CD14-positive monocyte (primary cell): Measurements from ENCODE around the gene GTF2A1L. TPM values are rescaled to one million over a fixed set of nuclear protein-coding genes. Genes with fewer than 3 reads are reported as not detected.

Experiments
- DNase-seq, 3 donors: peaks; one replicate each; pipeline ENCODE4 v3.0.0-alpha.2; 2011 to 2022
- H2AFZ ChIP-seq: 2 replicates; pipeline ENCODE4 v1.6.0; 2012; ENCODE audit warnings: mild to moderate bottlenecking, low read depth, low read length, inconsistent platforms; ENCODE audit not compliant: insufficient read depth, poor library complexity, severe bottlenecking
- H3K27ac ChIP-seq, 2 donors: 1 replicate in 1 of 2; 2 replicates in 1 of 2; pipeline ENCODE4 v1.5.1; 2012 to 2013; ENCODE audit warnings: low read length in 2 of 2, control low read depth in 1 of 2, inconsistent platforms in 1 of 2, low read depth in 1 of 2, mild to moderate bottlenecking in 1 of 2
- H3K27me3 ChIP-seq, 2 donors: one replicate each; pipeline versions ENCODE4 v1.6.0 to v1.6.1; 2011 to 2013; ENCODE audit warnings: low read length in 2 of 2; ENCODE audit not compliant: control insufficient read depth in 2 of 2, insufficient read depth in 2 of 2
- H3K36me3 ChIP-seq, 2 donors: replicated peaks in 1 of 2; 1 replicate in 1 of 2; 2 replicates in 1 of 2; pipeline versions ENCODE4 v1.5.1 to v1.6.1; 2012 to 2013; ENCODE audit warnings: low read length in 2 of 2, control low read depth in 1 of 2, inconsistent platforms in 1 of 2, mild to moderate bottlenecking in 1 of 2; ENCODE audit not compliant: insufficient read depth in 2 of 2, control insufficient read depth in 1 of 2
- H3K4me1 ChIP-seq, 2 donors: 1 replicate in 1 of 2; 2 replicates in 1 of 2; pipeline versions ENCODE4 v1.5.1 to v1.6.1; 2012 to 2013; ENCODE audit warnings: low read length in 2 of 2, control low read depth in 1 of 2, inconsistent platforms in 1 of 2, mild to moderate bottlenecking in 1 of 2, moderate library complexity in 1 of 2; ENCODE audit not compliant: insufficient read depth in 2 of 2, control insufficient read depth in 1 of 2
- H3K4me2 ChIP-seq: replicated peaks from 2 replicates; pipeline ENCODE3; 2012; ENCODE audit warnings: low read length, moderate library complexity, mild to moderate bottlenecking; ENCODE audit not compliant: poor library complexity, severe bottlenecking; ENCODE audit errors: extremely low read depth
- H3K4me3 ChIP-seq, 3 experiments: fragments of 200-600 bp in 1 of 3; sonication (generic) in 1 of 3; replicated peaks in 1 of 3; 1 replicate in 2 of 3; 2 replicates in 1 of 3; pipeline ENCODE4 v1.5.1; 2011 to 2013; ENCODE audit warnings: low read length in 3 of 3, mild to moderate bottlenecking in 3 of 3, control low read depth in 2 of 3, low read depth in 2 of 3, inconsistent platforms in 1 of 3, moderate library complexity in 1 of 3
- H3K79me2 ChIP-seq: 2 replicates; pipeline ENCODE4 v1.6.0; 2012; ENCODE audit warnings: mild to moderate bottlenecking, control low read depth, inconsistent platforms, low read length, moderate library complexity; ENCODE audit not compliant: insufficient read depth
- H3K9ac ChIP-seq: 2 replicates; pipeline ENCODE4 v1.6.0; 2017; ENCODE audit warnings: low read length, mild to moderate bottlenecking; ENCODE audit not compliant: insufficient read depth, poor library complexity, severe bottlenecking
- H3K9me3 ChIP-seq, 2 donors: replicated peaks in 1 of 2; 1 replicate in 1 of 2; 2 replicates in 1 of 2; pipeline versions ENCODE4 v1.5.1 to v1.6.1; 2012 to 2013; ENCODE audit warnings: low read length in 2 of 2, control low read depth in 1 of 2; ENCODE audit not compliant: control insufficient read depth in 1 of 2, insufficient read depth in 1 of 2
- H4K20me1 ChIP-seq: 2 replicates; pipeline ENCODE4 v1.6.0; 2012; ENCODE audit warnings: mild to moderate bottlenecking, low read length, control low read depth, moderate library complexity; ENCODE audit not compliant: insufficient read depth
- H3K27ac Mint-ChIP-seq, 7 donors: one replicate each; pipeline ENCODE4 v1.8.0; 2020; ENCODE audit warnings: mild to moderate bottlenecking in 7 of 7, mixed read lengths in 7 of 7, moderate library complexity in 6 of 7, inconsistent platforms in 2 of 7
- H3K27me3 Mint-ChIP-seq, 3 donors: one replicate each; pipeline ENCODE4 v1.8.0; 2021 to 2022; ENCODE audit warnings: low read depth in 3 of 3, mild to moderate bottlenecking in 3 of 3, mixed read lengths in 3 of 3, moderate library complexity in 3 of 3, inconsistent platforms in 1 of 3
- H3K36me3 Mint-ChIP-seq, 2 donors: one replicate each; pipeline ENCODE4 v1.8.0; 2020; ENCODE audit warnings: mixed read lengths in 2 of 2, inconsistent platforms in 1 of 2, mild to moderate bottlenecking in 1 of 2
- H3K4me1 Mint-ChIP-seq: one replicate; pipeline ENCODE4 v1.8.0; 2020; ENCODE audit warnings: mild to moderate bottlenecking, mixed read lengths
- H3K4me3 Mint-ChIP-seq, 2 donors: one replicate each; pipeline ENCODE4 v1.8.0; 2020; ENCODE audit warnings: mild to moderate bottlenecking in 2 of 2, mixed read lengths in 2 of 2, moderate library complexity in 1 of 2
- H3K9me3 Mint-ChIP-seq, 7 donors: one replicate each; pipeline ENCODE4 v1.8.0; 2020 to 2022; ENCODE audit warnings: mixed read lengths in 7 of 7, mild to moderate bottlenecking in 6 of 7, moderate library complexity in 6 of 7, inconsistent platforms in 2 of 7
- WGBS: methylation state at CpG from one replicate; pipeline ENCODE4 v1.1.5; 2013; ENCODE audit warnings: missing lambda C conversion rate; ENCODE audit not compliant: insufficient coverage; 5-methylcytosine and 5-hydroxymethylcytosine counted together
- intact Hi-C, 2 donors: fragments of 100-400 bp; cut with micrococcal nuclease; formaldehyde crosslinking; loops; one replicate each; pipeline versions ENCODE4 v1.15.0 to v1.15.1; 2023
- polyA plus RNA-seq, 3 donors: library from polyadenylated mRNA; depleted of rRNA in 1 of 3; unstranded in 2 of 3; stranded (reverse) in 1 of 3; fragments of 300-500 nt in 2 of 3; fragments of >200 nt in 1 of 3; fragmentation: Illumina TruSeq in 2 of 3; gene quantifications; 1 replicate in 2 of 3; 2 replicates in 1 of 3; pipeline ENCODE4 v1.2.3, GENCODE V29; 2012 to 2021
- small RNA-seq: library from RNA; depleted of rRNA; stranded (forward); fragments of <200 nt; gene quantifications from one replicate; pipeline ENCODE3, GENCODE V24; 2012; ENCODE audit warnings: low read depth; ENCODE audit not compliant: insufficient read length
- TF ChIP-seq, protein P1 (sequence below): fragments of 200-600 bp; IDR thresholded peaks from one replicate; pipeline ENCODE4 v1.8.0; 2022; ENCODE audit warnings: antibody characterized with exemption, mild to moderate bottlenecking

GTF2A1L gene
- polyA plus RNA-seq, 3 donors: not detected

GRCh38 chr2:48728295-48728694 lies 110.6 kb downstream of the GTF2A1L start:
- Histone ChIP-seq H3K36me3 (no peaks in the 10 kb centered on the region), H4K20me1 (no peaks in the 10 kb centered on the region), H2AFZ (no peak overlapping the region), H3K27me3 (peaks cover 0 to 3% of the 10 kb centered on the region in 2 donors), H3K79me2 (no peaks in the 10 kb centered on the region), H3K4me1 (no peaks in the 10 kb centered on the region), H3K9ac (no peak overlapping the region), H3K9me3 (no peaks in the 10 kb centered on the region), H3K4me3 (no peak overlapping the region), H3K4me2 (no peak overlapping the region), H3K27ac (no peak overlapping the region)
- H3K36me3 Mint-ChIP-seq: no peaks in the 10 kb centered on the region
- H3K9me3 Mint-ChIP-seq: peaks cover 0 to 2% (median 0%) of the 10 kb centered on the region in 7 donors
- TF ChIP-seq, protein P1, sequence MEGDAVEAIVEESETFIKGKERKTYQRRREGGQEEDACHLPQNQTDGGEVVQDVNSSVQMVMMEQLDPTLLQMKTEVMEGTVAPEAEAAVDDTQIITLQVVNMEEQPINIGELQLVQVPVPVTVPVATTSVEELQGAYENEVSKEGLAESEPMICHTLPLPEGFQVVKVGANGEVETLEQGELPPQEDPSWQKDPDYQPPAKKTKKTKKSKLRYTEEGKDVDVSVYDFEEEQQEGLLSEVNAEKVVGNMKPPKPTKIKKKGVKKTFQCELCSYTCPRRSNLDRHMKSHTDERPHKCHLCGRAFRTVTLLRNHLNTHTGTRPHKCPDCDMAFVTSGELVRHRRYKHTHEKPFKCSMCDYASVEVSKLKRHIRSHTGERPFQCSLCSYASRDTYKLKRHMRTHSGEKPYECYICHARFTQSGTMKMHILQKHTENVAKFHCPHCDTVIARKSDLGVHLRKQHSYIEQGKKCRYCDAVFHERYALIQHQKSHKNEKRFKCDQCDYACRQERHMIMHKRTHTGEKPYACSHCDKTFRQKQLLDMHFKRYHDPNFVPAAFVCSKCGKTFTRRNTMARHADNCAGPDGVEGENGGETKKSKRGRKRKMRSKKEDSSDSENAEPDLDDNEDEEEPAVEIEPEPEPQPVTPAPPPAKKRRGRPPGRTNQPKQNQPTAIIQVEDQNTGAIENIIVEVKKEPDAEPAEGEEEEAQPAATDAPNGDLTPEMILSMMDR: no peak
- H3K27me3 Mint-ChIP-seq: peaks cover 0 to 3% (median 0%) of the 10 kb centered on the region in 3 donors
- no peaks in the 10 kb centered on the region for H3K4me1 Mint-ChIP-seq
- intact Hi-C loops: no loop called here
- H3K4me3 Mint-ChIP-seq: no peak overlapping the region
- DNase-seq: no peak
- no peak overlapping the region for H3K27ac Mint-ChIP-seq
- 100% methylated on average over 1 of the region's 2 CpGs for WGBS

GRCh38 chr2:48728840-48729239 lies 111.2 kb downstream of the GTF2A1L start:
- Histone ChIP-seq H3K27ac (no peak overlapping the region), H3K4me1 (no peaks in the 10 kb centered on the region), H3K4me2 (no peak overlapping the region), H4K20me1 (no peaks in the 10 kb centered on the region), H3K36me3 (no peaks in the 10 kb centered on the region), H3K9me3 (no peaks in the 10 kb centered on the region), H3K79me2 (no peaks in the 10 kb centered on the region), H3K27me3 (peaks cover 0 to 3% of the 10 kb centered on the region in 2 donors), H3K4me3 (no peak overlapping the region), H2AFZ (no peak overlapping the region), H3K9ac (no peak overlapping the region)
- Mint-ChIP-seq H3K27ac (no peak overlapping the region), H3K27me3 (peaks cover 0 to 3% (median 2%) of the 10 kb centered on the region in 3 donors), H3K36me3 (no peaks in the 10 kb centered on the region), H3K9me3 (peaks cover 0 to 2% (median 0%) of the 10 kb centered on the region in 7 donors), H3K4me1 (no peaks in the 10 kb centered on the region), H3K4me3 (no peak overlapping the region)
- no peak for DNase-seq
- intact Hi-C loops: no loop called here
- TF ChIP-seq, protein P1: no peak

Small RNA genes within 50 kb of the gene (small RNA-seq; reads per million reads assigned to genes)
- gene TPT1P11: not detected

Other genes starting within 250 kb of the GTF2A1L start
- 10 to 100 TPM; 11.8 to 26.7 (median 18.2) TPM for gene PPP1R21, start 177.1 kb upstream of the GTF2A1L start, polyA plus RNA-seq
- gene STON1, start 87.7 kb upstream of the GTF2A1L start, polyA plus RNA-seq: under 1 TPM in 2 of 3 donors, not detected in 1; 0.12 to 0.33 TPM
- not detected for gene LHCGR, start 137.9 kb downstream of the GTF2A1L start, polyA plus RNA-seq